Type B pancreatic cell (in vitro differentiated cells): Measurements from ENCODE around the gene GZF1. TPM values are rescaled to one million over a fixed set of nuclear protein-coding genes. Genes with fewer than 3 reads are reported as not detected.

Source experiments
- DNase-seq: peaks from one replicate; pipeline ENCODE4 v3.0.0; 2021; ENCODE audit warnings: mixed read lengths; ENCODE audit not compliant: unreplicated experiment; ENCODE audit errors: extremely low spot score
- H3K27ac Mint-ChIP-seq: 2 replicates; pipeline ENCODE4 v1.8.0; 2021; ENCODE audit warnings: mild to moderate bottlenecking, mixed read lengths
- H3K27me3 Mint-ChIP-seq: 2 replicates; pipeline ENCODE4 v1.8.0; 2021; ENCODE audit warnings: mixed read lengths
- H3K36me3 Mint-ChIP-seq: 2 replicates; pipeline ENCODE4 v1.8.0; 2021; ENCODE audit warnings: mixed read lengths
- H3K4me1 Mint-ChIP-seq: one replicate; pipeline ENCODE4 v1.8.0; 2021; ENCODE audit warnings: mixed read lengths; ENCODE audit not compliant: unreplicated experiment
- H3K4me3 Mint-ChIP-seq: 2 replicates; pipeline ENCODE4 v1.8.0; 2021; ENCODE audit warnings: mild to moderate bottlenecking, mixed read lengths
- H3K9me3 Mint-ChIP-seq: 2 replicates; pipeline ENCODE4 v1.8.0; 2021; ENCODE audit warnings: mixed read lengths
- CTCF ChIP-seq: fragments of 200-600 bp; sonication (generic); conservative IDR thresholded peaks from 2 replicates; pipeline ENCODE4 v1.5.0; 2021; ENCODE audit warnings: antibody characterized with exemption, mild to moderate bottlenecking
- total RNA-seq: library from RNA; stranded (reverse); gene quantifications from 2 replicates; pipeline ENCODE4 v1.2.1, GENCODE V29; 2021; ENCODE audit warnings: low replicate concordance

GZF1 gene
- total RNA-seq, 1 donor from 2014 or later: 13.4 TPM

- Mint-ChIP-seq H3K27me3 (no peaks in the 10 kb centered on the region), H3K4me3 (no peak overlapping the region), H3K9me3 (no peaks in the 10 kb centered on the region), H3K27ac (no peak overlapping the region), H3K36me3 (peaks cover 10% of the 10 kb centered on the region), H3K4me1 (peaks cover 10% of the 10 kb centered on the region)
- no peak for TF ChIP-seq CTCF
- no peak for DNase-seq
Measured at GRCh38 chr20:23404196-23404595, 42.2 kb downstream of the GZF1 start.

GRCh38 chr20:23406880-23407279 lies 44.9 kb downstream of the GZF1 start:
- Mint-ChIP-seq H3K4me1 (peaks cover 12% of the 10 kb centered on the region), H3K27me3 (no peaks in the 10 kb centered on the region), H3K27ac (no peak overlapping the region), H3K4me3 (no peak overlapping the region), H3K36me3 (peaks cover 4% of the 10 kb centered on the region), H3K9me3 (no peaks in the 10 kb centered on the region)
- TF ChIP-seq CTCF: no peak
- no peak for DNase-seq

GRCh38 chr20:23407781-23408464 lies 45.9 kb downstream of the GZF1 start:
- no peaks in the 10 kb centered on the region for H3K27me3 Mint-ChIP-seq
- no peak overlapping the region for H3K4me3 Mint-ChIP-seq
- DNase-seq: no peak
- no peak overlapping the region for H3K27ac Mint-ChIP-seq
- peaks cover 19% of the 10 kb centered on the region for H3K4me1 Mint-ChIP-seq
- H3K9me3 Mint-ChIP-seq: no peaks in the 10 kb centered on the region
- H3K36me3 Mint-ChIP-seq: no peaks in the 10 kb centered on the region
- TF ChIP-seq CTCF: no peak

GRCh38 chr20:23408957-23409356 lies 47.0 kb downstream of the GZF1 start:
- no peak for DNase-seq
- no peak for TF ChIP-seq CTCF
- H3K4me1 Mint-ChIP-seq: peaks cover 19% of the 10 kb centered on the region
- no peaks in the 10 kb centered on the region for H3K27me3 Mint-ChIP-seq
- no peaks in the 10 kb centered on the region for H3K9me3 Mint-ChIP-seq
- H3K36me3 Mint-ChIP-seq: no peaks in the 10 kb centered on the region
- H3K4me3 Mint-ChIP-seq: no peak overlapping the region
- H3K27ac Mint-ChIP-seq: no peak overlapping the region

- no peak overlapping the region for H3K4me3 Mint-ChIP-seq
- H3K36me3 Mint-ChIP-seq: no peaks in the 10 kb centered on the region
- no peaks in the 10 kb centered on the region for H3K27me3 Mint-ChIP-seq
- no peak for DNase-seq
- H3K4me1 Mint-ChIP-seq: peaks cover 19% of the 10 kb centered on the region
- no peak for TF ChIP-seq CTCF
- H3K27ac Mint-ChIP-seq: no peak overlapping the region
- no peaks in the 10 kb centered on the region for H3K9me3 Mint-ChIP-seq
Measured at GRCh38 chr20:23409800-23410199, 47.8 kb downstream of the GZF1 start.
